CD4-positive, CD25-positive, alpha-beta regulatory T cell (primary cell): ENCODE data around the gene SNX32. TPM values are rescaled to one million over a fixed set of nuclear protein-coding genes. Genes with fewer than 3 reads are reported as not detected.

Experiments used
- ATAC-seq, 2 donors: fragments of 150-1000 bp; cut with Tn5 transposase; one replicate each; pipeline ENCODE4 v1.10.0; 2021; ENCODE audit warnings: low read depth in 2 of 2, moderate number of reproducible peaks in 2 of 2, moderate library complexity in 1 of 2
- DNase-seq, 3 donors: peaks; one replicate each; pipeline versions ENCODE4 v3.0.0 to v3.0.0-alpha.2; 2012 to 2022; ENCODE audit warnings: mixed read lengths in 1 of 3
- H3K27ac ChIP-seq: one replicate; pipeline ENCODE4 v1.7.0; 2013; ENCODE audit warnings: mild to moderate bottlenecking, low read length; ENCODE audit not compliant: insufficient read depth, poor library complexity, severe bottlenecking
- H3K27me3 ChIP-seq: one replicate; pipeline ENCODE4 v1.7.0; 2013; ENCODE audit warnings: low read length; ENCODE audit not compliant: control insufficient read depth, insufficient read depth
- H3K36me3 ChIP-seq: one replicate; pipeline ENCODE4 v1.7.0; 2013; ENCODE audit warnings: mild to moderate bottlenecking, low read length, moderate library complexity; ENCODE audit not compliant: control insufficient read depth, insufficient read depth
- H3K4me1 ChIP-seq: 2 replicates; pipeline ENCODE4 v1.7.0; 2013; ENCODE audit warnings: mild to moderate bottlenecking, low read length; ENCODE audit not compliant: insufficient read depth, control insufficient read depth, poor library complexity, severe bottlenecking
- H3K4me3 ChIP-seq: one replicate; pipeline ENCODE4 v1.7.0; 2013; ENCODE audit warnings: low read depth, mild to moderate bottlenecking, low read length, moderate library complexity
- H3K9me3 ChIP-seq, 2 experiments: 1 replicate in 1 of 2; 2 replicates in 1 of 2; pipeline ENCODE4 v1.7.0; 2013; ENCODE audit warnings: low read length in 2 of 2, mild to moderate bottlenecking in 1 of 2, moderate library complexity in 1 of 2; ENCODE audit not compliant: control insufficient read depth in 2 of 2
- H3K27ac Mint-ChIP-seq, 3 donors: one replicate each; pipeline ENCODE4 v1.8.0; 2020 to 2022; ENCODE audit warnings: mild to moderate bottlenecking in 3 of 3, mixed read lengths in 3 of 3, moderate library complexity in 2 of 3
- H3K27me3 Mint-ChIP-seq: one replicate; pipeline ENCODE4 v1.8.0; 2022; ENCODE audit warnings: mild to moderate bottlenecking, mixed read lengths
- H3K36me3 Mint-ChIP-seq: one replicate; pipeline ENCODE4 v1.8.0; 2020; ENCODE audit warnings: mixed read lengths
- H3K4me1 Mint-ChIP-seq, 4 donors: one replicate each; pipeline ENCODE4 v1.8.0; 2020 to 2022; ENCODE audit warnings: mixed read lengths in 4 of 4, mild to moderate bottlenecking in 1 of 4
- H3K4me3 Mint-ChIP-seq, 4 donors: one replicate each; pipeline ENCODE4 v1.8.0; 2020 to 2022; ENCODE audit warnings: mild to moderate bottlenecking in 4 of 4, mixed read lengths in 4 of 4, moderate library complexity in 3 of 4
- H3K9me3 Mint-ChIP-seq, 7 donors: one replicate each; pipeline ENCODE4 v1.8.0; 2020 to 2022; ENCODE audit warnings: mixed read lengths in 7 of 7, mild to moderate bottlenecking in 3 of 7, moderate library complexity in 2 of 7
- polyA plus RNA-seq, 4 donors: library from polyadenylated mRNA; unstranded; fragments of 300-500 nt; fragmentation: Illumina TruSeq; gene quantifications; one replicate each; pipeline ENCODE4 v1.2.3, GENCODE V29; 2021
- total RNA-seq: library from RNA; stranded (reverse); gene quantifications from one replicate; pipeline ENCODE4 v1.2.3, GENCODE V29; 2022

SNX32 gene
- total and polyA plus RNA-seq, 5 donors from 2014 or later: 0.32 to 1.3 (median 0.44) TPM

- Histone ChIP-seq H3K27ac (no peak overlapping the region), H3K4me3 (no peak overlapping the region), H3K4me1 (peaks cover 42% of the 10 kb centered on the region), H3K9me3 (no peaks in the 10 kb centered on the region), H3K36me3 (peaks cover 19% of the 10 kb centered on the region), H3K27me3 (no peaks in the 10 kb centered on the region)
- peaks cover 13 to 64% (median 43%) of the 10 kb centered on the region in 4 donors for H3K4me1 Mint-ChIP-seq
- DNase-seq (no peak), ATAC-seq (no peak)
- H3K4me3 Mint-ChIP-seq: peak overlapping the region; percentile 76 to 94 (median 89)
- no peaks in the 10 kb centered on the region for H3K9me3 Mint-ChIP-seq
- H3K27ac Mint-ChIP-seq: peak overlapping the region in 1 of 3 donors; percentile 60
- peaks cover 6% of the 10 kb centered on the region for H3K27me3 Mint-ChIP-seq
- peaks cover 13% of the 10 kb centered on the region for H3K36me3 Mint-ChIP-seq
These were observed 52.2 kb downstream of the SNX32 start for GRCh38 chr11:65885808-65886536.

DNA sequence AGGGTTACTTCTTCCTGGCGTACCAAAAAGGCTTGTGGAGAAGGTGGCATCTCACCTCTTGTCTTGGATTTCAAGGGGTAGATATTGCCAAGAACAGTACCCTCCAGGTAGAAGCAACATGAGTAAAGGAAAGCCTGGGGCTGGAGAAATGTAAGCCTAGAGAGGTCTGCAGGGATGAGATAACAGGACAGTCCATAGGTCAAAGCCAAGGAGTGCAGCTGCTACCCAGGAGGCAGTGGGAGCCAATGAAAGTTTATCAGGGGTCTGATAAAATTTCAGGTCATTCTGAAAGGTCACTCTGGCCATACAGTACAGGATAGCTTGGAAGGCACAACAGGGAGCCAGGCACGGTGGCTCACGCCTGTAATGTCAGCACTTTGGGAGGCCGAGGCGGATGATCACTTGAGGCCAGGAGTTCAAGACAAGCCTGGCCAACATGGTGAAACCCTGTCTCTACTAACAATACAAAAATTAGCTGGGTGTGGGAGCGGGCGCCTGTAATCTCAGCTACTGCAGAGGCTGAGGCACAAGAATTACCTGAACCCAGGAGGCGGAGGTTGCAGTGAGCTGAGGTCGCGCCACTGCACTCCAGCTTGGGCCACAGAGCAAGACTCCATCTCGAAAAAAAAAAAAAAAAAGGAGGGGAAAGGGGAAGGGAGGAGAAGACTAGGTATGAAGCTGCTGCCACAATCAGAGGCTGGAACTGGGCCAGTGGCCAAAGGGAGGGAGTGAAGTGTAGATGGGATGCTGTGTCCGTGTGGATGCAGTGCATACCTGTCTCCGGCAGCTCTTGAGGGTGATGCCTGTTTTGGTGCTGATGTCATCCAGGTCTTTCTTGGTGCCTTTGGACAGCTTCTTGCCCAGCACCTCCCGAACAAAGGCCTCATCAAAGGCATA is 53.3 kb downstream of the SNX32 start:
- Histone ChIP-seq H3K36me3 (peaks cover 19% of the 10 kb centered on the region), H3K27me3 (no peaks in the 10 kb centered on the region), H3K4me3 (peak overlapping the region; percentile 69), H3K9me3 (no peaks in the 10 kb centered on the region), H3K27ac (peak overlapping the region; percentile 97), H3K4me1 (peaks cover 49% of the 10 kb centered on the region)
- peaks cover 13 to 66% (median 43%) of the 10 kb centered on the region in 4 donors for H3K4me1 Mint-ChIP-seq
- peaks cover 13% of the 10 kb centered on the region for H3K36me3 Mint-ChIP-seq
- H3K27ac Mint-ChIP-seq: peak overlapping the region; percentile 97 to 100 (median 99)
- no peaks in the 10 kb centered on the region for H3K9me3 Mint-ChIP-seq
- peak overlapping the region; percentile 87 to 94 (median 89) for H3K4me3 Mint-ChIP-seq
- DNase-seq (no peak), ATAC-seq (no peak)
- peaks cover 6% of the 10 kb centered on the region for H3K27me3 Mint-ChIP-seq

GRCh38 chr11:65887723-65888162 is 54.0 kb downstream of the SNX32 start:
- Histone ChIP-seq H3K4me1 (peaks cover 56% of the 10 kb centered on the region), H3K4me3 (peak overlapping the region; percentile 69), H3K27ac (peak overlapping the region; percentile 97), H3K9me3 (no peaks in the 10 kb centered on the region), H3K36me3 (peaks cover 19% of the 10 kb centered on the region), H3K27me3 (no peaks in the 10 kb centered on the region)
- Mint-ChIP-seq H3K9me3 (no peaks in the 10 kb centered on the region), H3K27me3 (peaks cover 6% of the 10 kb centered on the region), H3K27ac (peak overlapping the region; percentile 97 to 100 (median 99)), H3K36me3 (peaks cover 13% of the 10 kb centered on the region), H3K4me1 (peaks cover 13 to 73% (median 49%) of the 10 kb centered on the region in 4 donors), H3K4me3 (peak overlapping the region; percentile 87 to 94 (median 89))
- no peak for DNase-seq
- ATAC-seq: no peak

GRCh38 chr11:65888163-65888814 is 54.5 kb downstream of the SNX32 start, which contains the start of gene FIBP:
FIBP (minus strand) TSS chr11:65888471; CDS start chr11:65888418, 53 bp downstream.
- H3K27ac ChIP-seq: peak within 1 kb of the TSS; percentile 97
- H3K4me3 ChIP-seq: peak within 1 kb of the TSS; percentile 88
- peaks cover 61% of the 10 kb centered on the region for H3K4me1 ChIP-seq
- Mint-ChIP-seq H3K36me3 (peaks cover 13% of the 10 kb centered on the region), H3K4me3 (peak within 1 kb of the TSS; percentile 87 to 94 (median 89)), H3K4me1 (peaks cover 13 to 78% (median 53%) of the 10 kb centered on the region in 4 donors), H3K9me3 (no peaks in the 10 kb centered on the region), H3K27ac (peak within 1 kb of the TSS; percentile 97 to 100 (median 99)), H3K27me3 (peaks cover 6% of the 10 kb centered on the region)
- H3K9me3 ChIP-seq: no peaks in the 10 kb centered on the region
- ATAC-seq: peak; percentile 65 to 68
- H3K36me3 ChIP-seq: peaks cover 16% of the 10 kb centered on the region
- peak; percentile 90 to 97 (median 95) for DNase-seq
- no peaks in the 10 kb centered on the region for H3K27me3 ChIP-seq

GRCh38 chr11:65890324-65891218 is 56.8 kb downstream of the SNX32 start, which contains the start of gene CCDC85B:
CCDC85B (plus strand) TSS chr11:65890673; CDS start chr11:65890784, 111 bp downstream.
- Mint-ChIP-seq H3K36me3 (peaks cover 4% of the 10 kb centered on the region), H3K9me3 (no peaks in the 10 kb centered on the region), H3K27me3 (peaks cover 6% of the 10 kb centered on the region), H3K4me3 (peak within 1 kb of the TSS; percentile 87 to 96 (median 90)), H3K27ac (peak within 1 kb of the TSS; percentile 98 to 100 (median 99)), H3K4me1 (peaks cover 13 to 71% (median 47%) of the 10 kb centered on the region in 4 donors)
- H3K4me1 ChIP-seq: peaks cover 64% of the 10 kb centered on the region
- H3K9me3 ChIP-seq: no peaks in the 10 kb centered on the region
- peak within 1 kb of the TSS; percentile 88 for H3K4me3 ChIP-seq
- H3K27ac ChIP-seq: peak within 1 kb of the TSS; percentile 97
- peak; percentile 65 to 79 for ATAC-seq
- DNase-seq: peak; percentile 98
- H3K36me3 ChIP-seq: peaks cover 1% of the 10 kb centered on the region
- no peaks in the 10 kb centered on the region for H3K27me3 ChIP-seq

DNA sequence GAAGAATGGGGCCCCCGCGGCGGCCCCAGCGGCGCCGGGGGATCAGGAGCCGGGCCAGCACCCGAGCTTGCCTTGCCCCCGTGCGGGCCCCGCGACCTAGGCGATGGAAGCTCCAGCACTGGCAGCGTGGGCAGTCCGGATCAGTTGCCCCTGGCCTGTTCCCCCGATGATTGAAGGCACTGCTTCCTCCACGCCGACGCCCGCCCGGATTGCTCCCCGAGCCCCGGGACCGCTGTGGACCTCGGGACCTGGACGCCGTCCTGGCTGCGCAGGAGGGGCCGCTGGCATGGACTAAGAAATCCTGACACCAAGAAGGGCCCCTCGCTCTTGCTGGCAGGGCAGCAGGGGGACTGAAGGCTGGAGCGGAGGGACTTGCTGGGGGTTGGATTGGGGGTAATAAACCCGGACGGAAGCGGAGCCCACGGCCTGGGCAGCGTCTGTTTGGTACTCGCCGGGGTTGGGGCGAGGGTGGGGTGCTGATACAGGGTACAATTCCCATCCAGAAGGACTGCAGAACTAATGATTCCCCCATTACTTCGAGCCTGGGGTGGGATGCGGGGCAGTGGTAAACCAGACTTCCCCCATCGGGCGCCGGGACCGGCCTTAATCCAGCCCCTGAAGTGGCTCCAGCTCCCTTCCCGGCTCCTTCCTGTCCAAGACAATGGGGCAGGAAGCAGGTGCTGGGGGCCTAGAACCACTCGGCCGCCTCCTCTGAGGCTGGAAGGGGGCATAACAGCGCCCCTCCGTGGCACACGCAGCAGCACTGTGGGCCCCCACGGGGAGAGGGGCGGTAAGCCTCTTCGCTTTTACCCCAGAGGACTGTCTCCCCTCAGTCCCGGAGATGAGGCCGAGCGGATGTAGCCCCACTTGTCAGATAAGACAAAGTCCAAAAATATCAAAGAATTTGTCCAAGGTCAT is 57.7 kb downstream of the SNX32 start:
- H3K27me3 Mint-ChIP-seq: peaks cover 6% of the 10 kb centered on the region
- H3K36me3 Mint-ChIP-seq: peaks cover 4% of the 10 kb centered on the region
- peak overlapping the region; percentile 82 to 96 (median 90) for H3K4me3 Mint-ChIP-seq
- H3K4me1 Mint-ChIP-seq: peaks cover 13 to 68% (median 47%) of the 10 kb centered on the region in 4 donors
- peak overlapping the region; percentile 42 for H3K4me3 ChIP-seq
- no peaks in the 10 kb centered on the region for H3K27me3 ChIP-seq
- peaks cover 64% of the 10 kb centered on the region for H3K4me1 ChIP-seq
- no peaks in the 10 kb centered on the region for H3K9me3 Mint-ChIP-seq
- peak overlapping the region; percentile 48 to 93 (median 90) for H3K27ac Mint-ChIP-seq
- ATAC-seq (no peak), DNase-seq (peak in 1 of 3 donors; percentile 34)
- no peaks in the 10 kb centered on the region for H3K9me3 ChIP-seq
- no peaks in the 10 kb centered on the region for H3K36me3 ChIP-seq
- H3K27ac ChIP-seq: peak overlapping the region; percentile 97
